OCI-LY7 (cell line): ENCODE results near the gene SUMF2.

Source experiments
- CTCF ChIP-seq: fragments of 200-600 bp; sonication (generic); conservative IDR thresholded peaks from 2 replicates; pipeline ENCODE4 v1.5.1; 2014; ENCODE audit warnings: mild to moderate bottlenecking, antibody characterized with exemption, low read length, moderate library complexity, mixed read lengths
- EZH2phosphoT487 ChIP-seq: fragments of 200-600 bp; sonication (generic); IDR thresholded peaks from 2 replicates; pipeline ENCODE4 v1.6.1; 2018; ENCODE audit warnings: low read depth, borderline replicate concordance, mild to moderate bottlenecking, mixed run types, antibody characterized with exemption, low read length, moderate library complexity, mixed read lengths

- TF ChIP-seq CTCF (no peak), EZH2phosphoT487 (no peak)
Measured at GRCh38 chr7:56051053-56051338, 13.1 kb upstream of the SUMF2 start.
